OCI-LY1 (cell line): ENCODE data around the gene VPS33B.

Experiments
- H2AFZ ChIP-seq: fragments of 200-600 bp; sonication (generic), shearing (Covaris generic); 2 replicates; pipeline ENCODE4 v1.6.0; 2014; ENCODE audit warnings: antibody characterized with exemption, mild to moderate bottlenecking, low read length
- H3F3A ChIP-seq: fragments of 200-600 bp; sonication (generic), shearing (Covaris generic); 2 replicates; pipeline ENCODE4 v1.6.0; 2014; ENCODE audit warnings: mild to moderate bottlenecking, antibody characterized with exemption, low read length, moderate library complexity; ENCODE audit not compliant: insufficient read depth
- H3K27ac ChIP-seq: fragments of 200-600 bp; sonication (generic); 2 replicates; pipeline ENCODE4 v1.5.1; 2014; ENCODE audit warnings: low read length, mixed run types, mild to moderate bottlenecking, low read depth; ENCODE audit not compliant: poor library complexity, severe bottlenecking
- H3K27me3 ChIP-seq: fragments of 200-600 bp; sonication (generic); 2 replicates; pipeline ENCODE4 v1.6.0; 2014; ENCODE audit warnings: antibody characterized with exemption, mild to moderate bottlenecking, low read length, moderate library complexity; ENCODE audit not compliant: insufficient read depth
- H3K36me3 ChIP-seq: fragments of 200-600 bp; sonication (generic); 2 replicates; pipeline ENCODE4 v1.6.1; 2014; ENCODE audit warnings: mild to moderate bottlenecking, antibody characterized with exemption, low read length, moderate library complexity, mixed read lengths; ENCODE audit not compliant: insufficient read depth
- H3K4me1 ChIP-seq: fragments of 200-600 bp; sonication (generic); 2 replicates; pipeline ENCODE4 v1.5.1; 2014; ENCODE audit warnings: mild to moderate bottlenecking, low read length, moderate library complexity; ENCODE audit not compliant: insufficient read depth, severe bottlenecking
- H3K4me2 ChIP-seq: fragments of 200-600 bp; sonication (generic), shearing (Covaris generic); 2 replicates; pipeline ENCODE4 v1.6.1; 2014; ENCODE audit warnings: low read length
- H3K4me3 ChIP-seq: fragments of 200-600 bp; sonication (generic); 2 replicates; pipeline ENCODE4 v1.5.1; 2014; ENCODE audit warnings: low read length, low read depth, mild to moderate bottlenecking, mixed read lengths; ENCODE audit not compliant: poor library complexity, severe bottlenecking
- H3K79me2 ChIP-seq: fragments of 200-600 bp; shearing (Covaris generic); 2 replicates; pipeline ENCODE4 v1.6.1; 2016; ENCODE audit warnings: mixed run types, low read length, mixed read lengths; ENCODE audit not compliant: insufficient read depth
- H3K9ac ChIP-seq: fragments of 200-600 bp; sonication (generic), shearing (Covaris generic); 2 replicates; pipeline ENCODE4 v1.6.1; 2014; ENCODE audit warnings: mild to moderate bottlenecking, low read length, mixed read lengths
- H3K9me2 ChIP-seq: fragments of 200-600 bp; sonication (generic), shearing (Covaris generic); 2 replicates; pipeline ENCODE4 v1.6.1; 2014; ENCODE audit warnings: low read depth, mild to moderate bottlenecking, low read length, mixed read lengths
- H3K9me3 ChIP-seq: fragments of 200-600 bp; shearing (Covaris generic); 2 replicates; pipeline ENCODE4 v1.6.1; 2014; ENCODE audit warnings: low read length, mixed read lengths
- H4K20me1 ChIP-seq: fragments of 200-600 bp; sonication (generic), shearing (Covaris generic); 2 replicates; pipeline ENCODE4 v1.6.0; 2016; ENCODE audit warnings: mild to moderate bottlenecking, low read length; ENCODE audit not compliant: insufficient read depth
- CTCF ChIP-seq: fragments of 200-600 bp; sonication (generic), shearing (Covaris generic); IDR thresholded peaks from 2 replicates; pipeline ENCODE4 v1.5.1; 2017; ENCODE audit warnings: mild to moderate bottlenecking, antibody characterized with exemption, low read length, moderate library complexity, mixed read lengths
- EZH2 ChIP-seq: fragments of 200-600 bp; sonication (generic), shearing (Covaris generic); IDR thresholded peaks from 2 replicates; pipeline ENCODE4 v1.8.0; 2017; ENCODE audit warnings: borderline replicate concordance, mixed run types, mild to moderate bottlenecking, antibody characterized with exemption, low read length, moderate library complexity, mixed read lengths

Gene VPS33B

GRCh38 chr15:90981681-90982080, 40.7 kb downstream of the VPS33B start:
- Histone ChIP-seq H4K20me1 (no peaks in the 10 kb centered on the region), H3K9me2 (no peaks in the 10 kb centered on the region), H3F3A (no peaks in the 10 kb centered on the region), H3K27me3 (no peaks in the 10 kb centered on the region), H2AFZ (no peak overlapping the region), H3K4me1 (peaks cover 13% of the 10 kb centered on the region), H3K36me3 (peaks cover 88% of the 10 kb centered on the region), H3K9ac (no peak overlapping the region), H3K9me3 (no peaks in the 10 kb centered on the region), H3K27ac (peak overlapping the region; percentile 41), H3K4me2 (no peak overlapping the region), H3K4me3 (no peak overlapping the region), H3K79me2 (peaks cover 25% of the 10 kb centered on the region)
- TF ChIP-seq CTCF (no peak; the same call in 1 of the 2 replicates), EZH2 (no peak)

DNA sequence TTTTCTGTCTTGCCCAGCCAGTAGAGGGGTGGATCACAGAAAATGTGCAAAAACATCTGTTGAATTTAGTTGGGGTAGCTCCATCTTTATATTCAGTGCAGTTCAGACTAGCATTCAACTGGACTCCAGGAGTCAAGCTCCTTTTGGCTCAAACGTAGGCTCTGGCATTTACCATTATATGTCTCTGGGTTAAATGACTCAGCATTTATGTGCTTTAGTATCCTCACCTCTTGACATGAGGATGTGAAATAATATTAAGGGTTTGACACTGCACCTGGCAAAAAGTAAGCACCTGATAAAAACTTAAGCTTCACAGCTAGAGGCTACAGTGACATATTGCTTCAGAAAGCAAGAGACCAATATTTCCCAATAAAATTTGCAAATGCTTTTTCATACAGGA, 42.8 kb downstream of the VPS33B start:
- H3K4me3 ChIP-seq: no peak overlapping the region
- peaks cover 100% of the 10 kb centered on the region for H3K36me3 ChIP-seq
- H3K4me2 ChIP-seq: no peak overlapping the region
- H2AFZ ChIP-seq: no peak overlapping the region
- H3K9me2 ChIP-seq: no peaks in the 10 kb centered on the region
- TF ChIP-seq CTCF (no peak), EZH2 (no peak)
- H4K20me1 ChIP-seq: no peaks in the 10 kb centered on the region
- no peak overlapping the region for H3K27ac ChIP-seq
- H3K4me1 ChIP-seq: peaks cover 3% of the 10 kb centered on the region
- no peaks in the 10 kb centered on the region for H3F3A ChIP-seq
- H3K27me3 ChIP-seq: no peaks in the 10 kb centered on the region
- no peaks in the 10 kb centered on the region for H3K9me3 ChIP-seq
- peaks cover 4% of the 10 kb centered on the region for H3K79me2 ChIP-seq
- no peak overlapping the region for H3K9ac ChIP-seq

GRCh38 chr15:90974216-90974615, 48.2 kb downstream of the VPS33B start:
- H3K4me3 ChIP-seq: no peak overlapping the region
- H3K79me2 ChIP-seq: no peaks in the 10 kb centered on the region
- peaks cover 89% of the 10 kb centered on the region for H3K36me3 ChIP-seq
- H2AFZ ChIP-seq: no peak overlapping the region
- H3K27ac ChIP-seq: no peak overlapping the region
- no peaks in the 10 kb centered on the region for H3K27me3 ChIP-seq
- no peaks in the 10 kb centered on the region for H3K9me2 ChIP-seq
- no peak overlapping the region for H3K4me2 ChIP-seq
- no peaks in the 10 kb centered on the region for H3K9me3 ChIP-seq
- H3F3A ChIP-seq: no peaks in the 10 kb centered on the region
- no peak overlapping the region for H3K9ac ChIP-seq
- no peaks in the 10 kb centered on the region for H4K20me1 ChIP-seq
- no peaks in the 10 kb centered on the region for H3K4me1 ChIP-seq
- TF ChIP-seq CTCF (no peak), EZH2 (no peak)
